Stromal cell of bone marrow (primary cell): ENCODE results near the gene TNNI2.

Experiments used
- DNase-seq: peaks from one replicate; pipeline ENCODE4 v3.0.0-alpha.2; 2012; ENCODE audit warnings: low read depth

The TNNI2 gene

DNA sequence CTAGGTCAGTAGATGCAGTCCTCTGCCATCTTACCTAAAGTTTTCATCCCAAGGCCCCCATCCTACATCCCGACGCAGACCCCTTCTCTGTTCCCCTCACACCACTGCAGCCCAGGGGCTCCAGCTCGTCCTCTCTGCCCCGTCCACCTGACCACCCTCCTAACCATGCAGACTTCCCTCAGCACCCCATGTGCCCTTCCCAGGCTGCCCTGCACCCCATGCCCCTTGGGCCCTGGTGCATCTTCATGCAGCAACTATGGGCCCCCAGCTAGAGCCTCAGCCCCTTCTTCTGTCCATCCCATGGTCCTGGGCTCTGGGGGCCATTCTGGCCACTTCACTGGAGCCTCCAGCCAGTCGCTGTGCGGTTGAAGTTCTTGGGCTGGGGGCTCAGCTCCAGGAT is 50.0 kb downstream of the TNNI2 start:
- no peak for DNase-seq

DNA sequence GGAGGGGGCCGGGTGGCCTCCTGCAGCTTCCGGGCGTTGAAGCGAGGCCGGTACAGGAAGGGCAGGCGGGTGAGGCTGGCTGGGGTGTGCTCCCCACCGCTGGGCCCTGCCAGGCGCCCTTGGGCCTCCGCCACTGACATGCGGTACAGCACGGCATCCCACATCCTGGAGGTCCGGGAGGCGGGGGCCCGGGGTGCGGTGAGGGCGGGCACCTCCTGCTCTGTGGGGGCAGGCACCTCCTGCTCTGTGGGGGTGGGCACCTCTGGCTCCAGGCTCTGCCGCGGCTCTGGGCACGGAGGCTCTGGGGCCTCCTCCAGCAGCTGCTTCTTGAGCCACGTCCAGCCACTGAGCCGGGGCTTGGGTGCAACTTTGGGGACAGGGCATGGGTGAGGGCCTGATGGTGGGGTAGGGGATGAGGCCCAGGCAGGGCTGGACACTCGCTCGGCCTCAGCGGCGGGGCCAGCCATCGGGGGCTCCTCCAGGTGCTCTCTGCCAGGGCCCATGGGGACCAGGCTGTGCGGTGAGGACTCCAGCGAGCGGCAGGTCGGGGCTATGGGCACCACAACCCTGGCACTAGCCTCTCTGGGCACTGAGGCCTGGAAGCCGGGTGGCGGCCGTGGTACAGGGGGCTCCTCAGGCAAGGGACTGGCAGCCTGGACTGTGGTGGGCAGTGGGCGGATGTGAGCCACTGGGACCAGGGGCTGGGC is 50.6 kb downstream of the TNNI2 start:
- DNase-seq, result no peak

DNA sequence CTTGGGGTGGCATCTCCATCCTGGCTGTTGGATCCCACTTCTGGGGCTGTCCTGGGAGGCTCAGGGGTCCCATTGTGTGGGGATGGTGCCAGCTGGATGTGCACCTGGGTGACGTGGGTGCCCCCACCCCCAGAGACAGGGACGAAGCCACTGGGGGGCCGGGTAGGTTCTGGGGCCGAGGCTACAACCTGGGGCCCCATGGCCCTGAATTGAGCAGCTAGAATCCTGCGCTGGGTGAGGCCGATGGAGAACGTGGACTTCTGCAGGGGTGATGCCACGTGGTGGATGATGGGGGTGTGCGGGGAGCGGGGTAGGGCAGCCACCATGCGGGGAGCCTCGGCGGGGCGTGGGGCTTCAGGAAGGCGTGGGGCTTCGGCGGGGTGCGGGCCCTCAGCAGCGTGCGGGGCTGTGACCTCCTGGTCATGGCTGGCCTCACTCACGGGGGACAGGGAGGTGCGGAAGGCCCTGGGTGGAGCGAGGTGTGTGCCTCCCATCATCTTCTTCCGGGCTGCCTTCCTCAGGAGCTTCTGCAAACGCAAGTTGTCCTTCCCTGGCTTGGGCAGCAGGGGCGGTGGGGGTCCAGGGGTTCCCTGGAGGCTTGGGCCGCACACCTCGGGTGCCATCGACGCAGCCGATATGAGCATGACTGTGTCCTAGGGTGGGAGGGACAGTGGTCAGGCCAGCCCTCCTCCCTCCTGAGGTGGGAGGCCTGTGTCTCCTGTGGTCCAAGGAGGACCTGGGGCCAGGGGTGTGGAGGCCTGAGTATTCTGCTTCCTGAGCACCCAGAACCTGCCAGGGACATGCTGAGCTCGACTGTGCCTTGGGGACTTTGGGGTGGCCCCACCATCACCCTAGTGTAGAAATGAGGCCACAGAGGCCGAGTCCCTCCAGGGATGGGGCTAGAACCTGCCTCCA is 51.4 kb downstream of the TNNI2 start:
- no peak for DNase-seq
